Activated T-cell treated with anti-CD3 and anti-CD28 coated beads, Interleukin-2, amount 50 U/mL, for 72 hours (primary cell): ENCODE data around the gene FCER1G. TPM values are rescaled to one million over a fixed set of nuclear protein-coding genes. Genes with fewer than 3 reads are reported as not detected.

Experiments used
- ATAC-seq, 2 donors: fragments of 150-1000 bp; cut with Tn5 transposase; replicated peaks in 1 of 2; 2 replicates each; pipeline ENCODE4 v1.10.0; 2021; ENCODE audit warnings: moderate library complexity in 2 of 2, mild to moderate bottlenecking in 1 of 2
- DNase-seq, 2 donors: peaks; one replicate each; pipeline ENCODE4 v3.0.0; 2021 to 2022; ENCODE audit warnings: mixed read lengths in 1 of 2
- H3K27ac Mint-ChIP-seq: one replicate; pipeline ENCODE4 v1.8.0; 2022; ENCODE audit warnings: mild to moderate bottlenecking, moderate library complexity, mixed read lengths
- H3K27me3 Mint-ChIP-seq: one replicate; pipeline ENCODE4 v1.8.0; 2022; ENCODE audit warnings: low read depth, mixed read lengths
- H3K36me3 Mint-ChIP-seq, 2 donors: one replicate each; pipeline ENCODE4 v1.8.0; 2022; ENCODE audit warnings: mixed read lengths in 2 of 2, mild to moderate bottlenecking in 1 of 2; ENCODE audit not compliant: insufficient read depth in 2 of 2
- H3K4me1 Mint-ChIP-seq: one replicate; pipeline ENCODE4 v1.8.0; 2022; ENCODE audit warnings: low read depth, mixed read lengths
- H3K4me3 Mint-ChIP-seq, 2 donors: one replicate each; pipeline ENCODE4 v1.8.0; 2022; ENCODE audit warnings: mild to moderate bottlenecking in 2 of 2, mixed read lengths in 2 of 2, moderate library complexity in 2 of 2
- H3K9me3 Mint-ChIP-seq, 2 donors: one replicate each; pipeline ENCODE4 v1.8.0; 2022; ENCODE audit warnings: mixed read lengths in 2 of 2
- total RNA-seq, 2 donors: library from RNA; stranded (reverse); gene quantifications; one replicate each; pipeline ENCODE4 v1.2.3, GENCODE V29; 2022

Gene FCER1G
- 1 to 10 TPM; 1.8 to 3.7 TPM for total RNA-seq

DNA sequence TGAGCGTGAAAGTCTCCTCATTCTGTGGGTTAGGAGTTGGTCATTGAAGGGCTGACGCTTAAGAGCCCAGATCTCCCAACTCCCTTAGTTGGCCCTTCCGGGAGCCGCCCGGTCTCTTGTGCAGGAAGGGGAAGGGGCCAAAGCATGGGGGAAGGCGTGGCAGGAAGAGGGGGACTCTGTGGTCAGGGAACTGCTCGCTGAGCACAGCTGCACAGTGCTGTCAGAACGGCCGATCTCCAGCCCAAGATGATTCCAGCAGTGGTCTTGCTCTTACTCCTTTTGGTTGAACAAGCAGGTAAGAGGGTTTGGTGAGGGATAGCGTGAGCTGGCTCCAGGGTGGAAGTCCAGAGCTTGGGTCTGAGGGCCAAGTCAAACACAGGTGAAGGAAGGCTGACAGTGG lies at the start of gene FCER1G:
Gene FCER1G, plus strand, starts transcription at position 220 of the 400 bp plus-strand sequence. Its CDS starts 27 bp downstream, at position 247.
- ATAC-seq = no peak
- Mint-ChIP-seq H3K4me3 (peak within 1 kb of the TSS in 1 of 2 donors; percentile 18), H3K4me1 (peaks cover 40% of the 10 kb centered on the region), H3K9me3 (no peaks in the 10 kb centered on the region), H3K36me3 (peaks cover 9 to 20% of the 10 kb centered on the region in 2 donors), H3K27me3 (no peaks in the 10 kb centered on the region), H3K27ac (peak within 1 kb of the TSS; percentile 17)
- DNase-seq = no peak

DNA sequence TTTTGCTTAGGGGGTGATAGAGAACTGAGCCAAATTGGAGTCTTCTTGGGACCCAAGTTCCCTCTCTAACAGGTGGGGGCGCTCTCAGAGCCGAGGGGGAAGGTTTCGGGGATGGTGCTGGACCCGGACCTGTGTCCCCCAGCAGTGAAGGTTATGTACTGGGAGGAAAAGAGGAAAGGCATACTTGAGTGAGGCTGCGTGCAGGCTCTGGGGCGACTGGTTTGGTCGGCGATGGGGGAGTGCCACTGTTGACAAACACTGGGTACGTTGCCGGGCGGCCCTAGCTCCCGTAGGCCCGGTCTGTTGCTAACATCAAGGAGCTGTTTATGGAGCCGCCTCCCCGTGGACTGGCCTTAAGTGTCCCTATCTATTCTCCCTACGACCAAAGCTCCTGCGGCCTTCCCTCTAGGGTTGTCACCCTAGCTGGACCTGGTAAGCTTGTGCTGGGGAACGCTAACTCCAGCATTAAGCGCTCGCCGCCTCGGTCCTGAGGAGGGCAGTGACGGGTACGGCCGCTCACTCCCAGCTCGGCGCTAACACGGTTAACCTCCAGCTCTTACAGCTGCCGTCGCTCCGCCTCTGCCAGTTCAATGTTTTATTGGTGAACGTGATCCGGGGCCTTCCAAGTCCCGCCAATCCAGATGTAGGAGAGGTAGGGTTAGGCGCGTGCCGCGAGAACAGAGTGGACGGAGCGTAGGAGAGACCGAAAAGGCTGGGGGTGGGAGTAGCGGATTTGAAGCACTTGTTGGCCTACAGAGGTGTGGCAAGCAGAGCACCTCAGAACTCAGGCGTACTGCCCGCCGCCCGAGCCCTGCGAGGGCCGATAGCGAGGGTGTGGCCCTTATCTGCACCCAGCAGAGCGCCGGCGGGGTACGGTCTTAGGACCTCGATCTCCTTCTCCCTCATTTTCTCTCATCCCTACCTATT lies 49.1 kb upstream of the FCER1G start, which contains the start of gene PPOX:
Gene PPOX, plus strand, starts transcription at position 685 of the 927 bp plus-strand sequence. CDS start 422 bp downstream, outside the sequence.
- ATAC-seq = peak; percentile 95
- peak within 1 kb of the TSS; percentile 92 to 96 for H3K4me3 Mint-ChIP-seq
- H3K4me1 Mint-ChIP-seq = peaks cover 58% of the 10 kb centered on the region
- H3K9me3 Mint-ChIP-seq = no peaks in the 10 kb centered on the region
- peaks cover 0 to 13% of the 10 kb centered on the region in 2 donors for H3K36me3 Mint-ChIP-seq
- no peaks in the 10 kb centered on the region for H3K27me3 Mint-ChIP-seq
- peak; percentile 93 to 97 for DNase-seq
- H3K27ac Mint-ChIP-seq = peak within 1 kb of the TSS; percentile 92

DNA sequence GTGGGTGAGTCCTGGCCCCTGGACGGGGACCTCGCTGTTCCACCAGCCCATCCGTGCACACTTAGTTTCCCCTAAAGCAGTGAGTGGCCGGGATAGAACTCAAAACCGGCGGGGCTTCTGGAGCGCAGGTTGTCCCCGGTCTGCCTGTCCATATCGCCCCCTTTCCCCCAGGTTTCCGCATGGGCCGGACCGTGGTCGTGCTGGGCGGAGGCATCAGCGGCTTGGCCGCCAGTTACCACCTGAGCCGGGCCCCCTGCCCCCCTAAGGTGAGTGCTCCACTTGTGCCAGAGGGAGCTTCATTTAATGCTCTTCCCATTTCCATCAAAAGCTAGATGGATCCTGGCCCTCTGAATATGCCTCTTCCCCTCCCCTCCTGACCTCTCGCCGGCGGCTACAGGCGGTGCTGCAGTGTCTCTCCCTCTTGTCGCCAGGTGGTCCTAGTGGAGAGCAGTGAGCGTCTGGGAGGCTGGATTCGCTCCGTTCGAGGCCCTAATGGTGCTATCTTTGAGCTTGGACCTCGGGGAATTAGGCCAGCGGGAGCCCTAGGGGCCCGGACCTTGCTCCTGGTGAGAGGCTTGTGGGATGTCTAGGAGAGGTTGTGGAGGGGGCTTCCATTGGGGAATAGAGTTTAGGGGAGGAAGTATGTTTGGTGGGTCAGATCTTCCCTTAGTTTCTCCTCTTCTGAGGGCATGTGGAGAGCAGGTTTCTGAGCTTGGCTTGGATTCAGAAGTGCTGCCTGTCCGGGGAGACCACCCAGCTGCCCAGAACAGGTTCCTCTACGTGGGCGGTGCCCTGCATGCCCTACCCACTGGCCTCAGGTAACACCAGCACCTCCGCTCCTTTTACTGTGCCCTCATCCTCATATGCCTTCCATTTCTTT lies 48.2 kb upstream of the FCER1G start:
- DNase-seq (no peak), ATAC-seq (peak in 1 of 2 donors; percentile 2)
- H3K27me3 Mint-ChIP-seq = no peaks in the 10 kb centered on the region
- peak overlapping the region; percentile 92 to 96 for H3K4me3 Mint-ChIP-seq
- no peaks in the 10 kb centered on the region for H3K9me3 Mint-ChIP-seq
- H3K36me3 Mint-ChIP-seq = peaks cover 2 to 14% of the 10 kb centered on the region in 2 donors
- peaks cover 50% of the 10 kb centered on the region for H3K4me1 Mint-ChIP-seq
- peak overlapping the region; percentile 92 for H3K27ac Mint-ChIP-seq

DNA sequence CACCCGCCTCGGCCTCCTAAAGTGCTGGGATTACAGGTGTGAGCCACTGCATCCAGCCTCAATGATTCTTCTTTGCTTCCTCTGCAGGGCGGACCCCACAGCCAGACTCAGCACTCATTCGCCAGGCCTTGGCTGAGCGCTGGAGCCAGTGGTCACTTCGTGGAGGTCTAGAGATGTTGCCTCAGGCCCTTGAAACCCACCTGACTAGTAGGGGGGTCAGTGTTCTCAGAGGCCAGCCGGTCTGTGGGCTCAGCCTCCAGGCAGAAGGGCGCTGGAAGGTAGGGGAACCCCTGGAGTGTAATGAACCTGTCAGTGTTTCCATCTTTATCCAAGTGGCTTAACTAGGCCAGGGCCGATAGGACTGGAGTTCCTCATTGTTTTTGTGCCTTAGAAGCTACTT lies 46.2 kb upstream of the FCER1G start:
- H3K9me3 Mint-ChIP-seq = no peaks in the 10 kb centered on the region
- H3K4me1 Mint-ChIP-seq = peaks cover 45% of the 10 kb centered on the region
- H3K27me3 Mint-ChIP-seq = no peaks in the 10 kb centered on the region
- ATAC-seq = no peak
- peaks cover 5 to 23% of the 10 kb centered on the region in 2 donors for H3K36me3 Mint-ChIP-seq
- no peak for DNase-seq
- peak overlapping the region in 1 of 2 donors; percentile 27 for H3K4me3 Mint-ChIP-seq
- H3K27ac Mint-ChIP-seq = no peak overlapping the region

DNA sequence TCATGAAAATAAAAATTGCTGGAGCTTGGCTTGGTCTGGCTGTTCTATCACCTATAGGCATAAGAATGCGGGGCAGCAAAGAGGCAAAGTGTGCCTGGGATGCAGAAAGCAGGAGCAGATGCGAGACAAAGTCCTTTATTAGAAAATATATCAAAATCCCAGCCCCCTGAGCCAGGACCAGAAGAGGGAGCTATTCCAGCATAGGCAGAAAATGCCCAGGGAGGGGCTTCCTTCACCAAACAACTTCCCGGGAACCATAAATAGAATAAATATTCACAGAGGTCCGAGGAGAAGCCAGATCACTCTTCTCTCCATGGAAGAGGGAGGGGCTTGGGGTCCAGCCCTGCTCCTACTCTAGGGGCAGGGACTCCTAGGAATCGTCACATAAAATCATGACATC lies 43.9 kb upstream of the FCER1G start:
- Mint-ChIP-seq H3K27ac (peak overlapping the region; percentile 68), H3K27me3 (no peaks in the 10 kb centered on the region), H3K4me1 (peaks cover 57% of the 10 kb centered on the region), H3K9me3 (no peaks in the 10 kb centered on the region), H3K4me3 (no peak overlapping the region), H3K36me3 (peaks cover 8 to 35% of the 10 kb centered on the region in 2 donors)
- no peak for DNase-seq
- ATAC-seq = no peak

DNA sequence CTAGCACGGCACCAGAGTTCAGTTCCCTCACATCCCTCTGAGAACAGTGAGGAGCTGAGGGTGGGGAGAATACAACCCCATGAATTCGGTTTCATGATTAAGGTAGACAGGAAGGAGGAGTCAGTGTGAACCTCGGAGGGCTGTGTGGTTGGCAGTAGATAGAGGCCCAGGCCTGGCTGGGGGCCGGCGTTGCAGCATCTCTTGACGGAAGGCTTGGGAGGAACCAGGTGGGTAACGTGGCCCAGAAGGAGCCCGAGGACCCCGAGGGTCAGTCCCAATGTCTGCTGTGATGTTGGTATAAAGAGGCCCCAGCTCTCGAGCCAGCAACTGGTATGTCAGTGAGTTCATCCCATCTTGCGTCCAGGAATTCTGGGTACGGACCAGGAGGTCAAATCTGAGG lies 43.4 kb upstream of the FCER1G start:
- ATAC-seq = no peak
- Mint-ChIP-seq H3K36me3 (peaks cover 9 to 35% of the 10 kb centered on the region in 2 donors), H3K27ac (peak overlapping the region; percentile 79), H3K9me3 (no peaks in the 10 kb centered on the region), H3K27me3 (no peaks in the 10 kb centered on the region), H3K4me1 (peaks cover 58% of the 10 kb centered on the region), H3K4me3 (no peak overlapping the region)
- DNase-seq = no peak

DNA sequence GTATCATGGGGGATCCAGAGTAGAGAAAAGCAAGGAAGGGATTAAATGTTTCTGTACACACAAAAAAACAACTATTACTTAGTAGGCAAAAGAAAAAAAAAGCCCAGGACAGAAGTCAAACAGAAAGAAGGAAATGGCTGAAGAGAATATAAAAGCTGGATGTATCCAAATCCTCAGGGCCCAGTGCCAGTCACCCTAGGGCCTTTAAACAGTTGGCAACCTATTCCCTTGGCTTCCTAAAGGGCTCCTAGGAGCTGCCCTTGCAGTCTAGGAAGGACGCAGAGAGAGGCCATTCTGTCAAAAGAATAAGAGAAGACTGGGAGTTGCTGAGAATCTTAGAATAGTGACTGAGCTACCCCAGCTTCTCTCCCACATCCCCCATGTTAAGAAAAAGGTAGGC lies 42.7 kb upstream of the FCER1G start:
- H3K4me3 Mint-ChIP-seq = no peak overlapping the region
- ATAC-seq = no peak
- H3K36me3 Mint-ChIP-seq = peaks cover 11 to 33% of the 10 kb centered on the region in 2 donors

DNA sequence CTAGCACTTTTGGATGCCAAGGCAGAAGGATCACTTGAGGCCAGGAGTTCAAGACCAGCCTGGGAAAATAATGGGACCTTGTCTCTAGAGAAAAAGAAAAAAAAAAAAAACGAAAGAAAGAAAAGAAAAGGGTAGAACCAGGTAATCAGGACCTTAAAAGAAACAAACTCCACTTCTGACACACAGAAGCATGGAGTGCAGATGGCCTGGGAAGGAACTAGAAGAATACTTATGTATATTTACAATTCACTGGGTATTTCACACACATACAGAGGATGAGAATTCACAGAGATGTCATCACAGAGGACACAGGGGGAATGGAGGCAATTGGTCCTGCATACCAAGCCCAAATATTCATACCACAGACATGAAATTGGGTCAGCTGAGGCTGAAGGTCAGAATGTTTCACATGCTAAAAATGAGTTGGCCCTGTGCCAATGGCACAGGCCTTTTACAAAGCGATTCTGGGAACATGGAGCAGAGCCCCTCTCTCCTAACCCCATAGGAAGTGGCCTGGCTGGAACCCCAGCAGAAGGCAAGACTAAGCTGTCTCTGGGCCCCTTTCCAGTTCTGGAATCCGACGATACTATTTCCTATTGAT lies 42.2 kb upstream of the FCER1G start:
- ATAC-seq (no peak), DNase-seq (no peak)
- H3K9me3 Mint-ChIP-seq = no peaks in the 10 kb centered on the region
- peaks cover 11 to 33% of the 10 kb centered on the region in 2 donors for H3K36me3 Mint-ChIP-seq
- H3K27me3 Mint-ChIP-seq = no peaks in the 10 kb centered on the region
- peaks cover 53% of the 10 kb centered on the region for H3K4me1 Mint-ChIP-seq
- peak overlapping the region; percentile 79 for H3K27ac Mint-ChIP-seq
- H3K4me3 Mint-ChIP-seq = no peak overlapping the region

More for the DNA sequence above, 42.7 kb upstream of the FCER1G start:
- peaks cover 53% of the 10 kb centered on the region for H3K4me1 Mint-ChIP-seq
- H3K9me3 Mint-ChIP-seq = no peaks in the 10 kb centered on the region
- no peak for DNase-seq
- peak overlapping the region; percentile 79 for H3K27ac Mint-ChIP-seq
- no peaks in the 10 kb centered on the region for H3K27me3 Mint-ChIP-seq

DNA sequence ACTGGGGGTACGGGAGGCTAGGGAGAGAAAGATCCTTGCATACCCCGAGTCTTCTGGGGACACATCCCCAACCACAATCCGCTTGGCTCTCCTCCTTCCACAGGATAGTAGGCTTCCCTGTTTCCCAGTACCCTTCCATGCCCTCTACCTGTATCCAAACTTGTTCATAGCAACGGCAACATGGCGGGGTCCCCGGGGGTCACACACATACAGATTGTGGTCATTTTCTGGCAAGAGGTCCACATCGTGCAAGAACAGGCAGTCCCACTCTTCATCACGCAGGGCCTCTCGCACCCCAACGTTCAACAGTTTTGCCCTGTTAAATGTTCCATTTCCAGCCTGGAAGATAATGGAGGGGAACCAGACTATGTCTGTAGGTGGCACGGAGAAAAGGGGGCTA lies 41.4 kb upstream of the FCER1G start:
- no peak for ATAC-seq
- Mint-ChIP-seq H3K27me3 (no peaks in the 10 kb centered on the region), H3K27ac (no peak overlapping the region), H3K4me3 (no peak overlapping the region), H3K36me3 (peaks cover 11 to 33% of the 10 kb centered on the region in 2 donors), H3K4me1 (peaks cover 54% of the 10 kb centered on the region), H3K9me3 (no peaks in the 10 kb centered on the region)
- no peak for DNase-seq

DNA sequence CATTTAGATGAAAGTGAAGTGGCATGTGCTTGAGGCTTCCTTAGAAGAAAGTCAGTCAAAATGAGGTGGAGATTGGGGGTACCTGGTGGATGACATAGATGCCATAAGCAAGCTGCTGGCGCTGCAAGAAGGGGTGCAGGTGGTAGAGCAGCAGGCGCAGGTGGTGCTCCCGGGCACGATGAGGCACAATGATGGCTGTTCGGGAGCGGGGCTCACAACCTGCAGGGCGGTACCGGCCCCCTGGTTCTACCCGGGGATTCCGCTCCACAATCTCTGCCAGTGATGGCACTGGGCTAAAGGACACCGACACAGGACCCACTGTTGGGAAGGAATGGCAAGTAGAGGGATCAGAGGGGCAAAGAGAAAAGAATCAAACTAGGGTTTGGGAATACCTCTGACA lies 40.2 kb upstream of the FCER1G start:
- peak overlapping the region; percentile 25 for H3K27ac Mint-ChIP-seq
- ATAC-seq (no peak), DNase-seq (no peak)
- peaks cover 55% of the 10 kb centered on the region for H3K4me1 Mint-ChIP-seq
- H3K27me3 Mint-ChIP-seq = no peaks in the 10 kb centered on the region
- H3K36me3 Mint-ChIP-seq = peaks cover 11 to 33% of the 10 kb centered on the region in 2 donors
- H3K9me3 Mint-ChIP-seq = no peaks in the 10 kb centered on the region
- H3K4me3 Mint-ChIP-seq = peak overlapping the region in 1 of 2 donors; percentile 18

DNA sequence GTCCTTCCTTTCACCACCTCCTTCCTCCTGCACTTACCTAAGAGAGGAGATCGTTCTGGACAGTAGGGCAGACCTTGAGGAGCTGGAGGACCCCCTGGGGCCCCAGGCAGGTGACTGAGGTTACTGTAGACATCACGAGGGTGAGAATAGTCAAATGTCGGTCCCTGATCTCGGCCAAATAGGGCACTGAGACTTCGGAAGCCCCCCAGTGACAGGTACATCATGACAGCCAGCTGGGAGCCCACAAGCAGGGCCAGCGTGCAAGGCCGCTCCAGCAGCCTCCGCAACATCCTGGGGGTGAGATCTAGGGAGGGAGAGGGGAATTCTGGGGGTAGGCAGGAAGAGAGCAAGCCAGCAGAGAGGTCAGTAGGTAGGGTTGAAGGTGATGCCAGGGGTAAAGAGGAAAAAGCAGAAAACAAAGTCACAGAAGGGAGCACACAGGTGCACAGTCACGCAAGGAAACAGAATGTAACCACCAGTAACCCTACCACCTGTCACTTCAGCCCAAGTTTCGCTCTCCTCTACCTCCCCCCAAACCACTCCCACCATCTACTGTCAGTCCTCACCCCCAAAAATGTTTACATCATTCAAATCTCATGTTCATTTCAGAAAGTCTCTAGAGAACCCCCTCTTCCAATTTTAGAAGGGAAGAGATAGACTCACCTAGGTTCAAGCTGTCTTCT lies 39.2 kb upstream of the FCER1G start:
- peak overlapping the region; percentile 94 for H3K27ac Mint-ChIP-seq
- peak overlapping the region; percentile 93 to 95 for H3K4me3 Mint-ChIP-seq
- H3K27me3 Mint-ChIP-seq = no peaks in the 10 kb centered on the region
- peaks cover 11 to 33% of the 10 kb centered on the region in 2 donors for H3K36me3 Mint-ChIP-seq
- H3K9me3 Mint-ChIP-seq = no peaks in the 10 kb centered on the region
- ATAC-seq = no peak
- H3K4me1 Mint-ChIP-seq = peaks cover 65% of the 10 kb centered on the region
- no peak for DNase-seq

DNA sequence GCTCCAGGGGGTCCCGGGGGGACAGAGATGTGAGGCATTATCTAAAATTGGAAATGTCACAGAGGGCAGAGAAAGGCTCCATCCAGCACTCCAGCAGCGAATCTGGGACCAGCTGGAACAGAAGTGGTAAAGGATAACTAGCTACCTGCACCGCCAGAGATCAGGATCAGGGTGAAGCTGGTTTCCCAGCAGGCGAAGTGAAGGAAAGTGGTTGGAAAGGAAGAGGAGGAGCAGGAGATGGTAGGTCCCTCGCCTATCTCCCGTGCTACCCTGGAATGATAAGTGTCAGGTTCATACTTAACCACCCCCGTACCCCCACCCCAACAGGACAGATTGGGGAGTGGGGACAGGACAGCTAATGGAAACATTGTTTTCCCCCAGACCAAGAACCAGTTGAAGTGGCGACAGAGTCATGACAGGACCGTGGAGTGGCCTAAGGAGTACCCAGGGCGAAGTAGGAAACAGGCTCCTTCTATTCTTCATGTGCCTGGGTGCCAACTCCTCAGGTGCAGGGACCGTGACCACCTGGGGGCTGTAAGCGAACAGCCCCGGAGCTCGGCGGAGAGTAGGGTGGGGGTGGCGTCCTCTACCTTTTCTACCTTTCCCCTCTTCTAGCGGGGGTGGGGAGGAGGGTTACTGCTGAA lies 38.5 kb upstream of the FCER1G start:
- H3K9me3 Mint-ChIP-seq = no peaks in the 10 kb centered on the region
- H3K27me3 Mint-ChIP-seq = no peaks in the 10 kb centered on the region
- H3K27ac Mint-ChIP-seq = peak overlapping the region; percentile 94
- H3K4me3 Mint-ChIP-seq = peak overlapping the region; percentile 93 to 95
- peaks cover 9 to 31% of the 10 kb centered on the region in 2 donors for H3K36me3 Mint-ChIP-seq
- ATAC-seq = no peak
- no peak for DNase-seq
- peaks cover 71% of the 10 kb centered on the region for H3K4me1 Mint-ChIP-seq
